Measurements from ENCODE around the gene RBFOX2. TPM values are rescaled to one million over a fixed set of nuclear protein-coding genes. Genes with fewer than 3 reads are reported as not detected.
"Not testable (repeated sequence)": the region's sequence is repeated elsewhere in the genome, so short reads cannot be mapped to it uniquely, and the experiment has no call there.

Gene RBFOX2
- total RNA-seq, 1 donor from 2014 or later: 147 TPM

DNA sequence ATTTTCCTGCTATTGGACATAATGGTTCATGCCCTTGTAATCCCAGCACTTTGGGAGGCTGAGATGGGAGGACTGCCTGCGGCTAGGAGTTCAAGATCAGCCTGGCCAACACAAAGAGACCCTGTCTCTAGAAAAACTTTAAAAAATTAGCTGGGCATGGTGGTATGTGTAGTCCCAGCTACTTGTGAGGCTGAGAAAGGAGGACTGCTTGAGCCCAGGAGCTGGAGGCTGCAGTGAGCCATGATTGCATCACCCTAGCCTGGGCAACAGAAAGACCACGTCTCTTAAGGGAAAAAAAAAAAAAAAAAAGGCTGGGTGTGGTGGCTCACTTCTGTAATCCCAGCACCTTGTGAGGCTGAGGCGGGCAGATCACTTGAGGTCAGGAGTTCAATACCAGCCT, 217.0 kb downstream of the RBFOX2 start:
- Mint-ChIP-seq H3K27me3 (ENCODE audit: low read depth) (no peaks in the 10 kb centered on the region), H3K9me3 (ENCODE audit: low read depth) (peaks cover 4% of the 10 kb centered on the region), H3K36me3 (ENCODE audit: low read depth) (peaks cover 24% of the 10 kb centered on the region), H3K27ac (ENCODE audit: unreplicated experiment) (no peak overlapping the region), H3K4me3 (ENCODE audit: unreplicated experiment) (no peak overlapping the region), H3K4me1 (ENCODE audit: low read depth) (peaks cover 21% of the 10 kb centered on the region)
- no peak for TF ChIP-seq CTCF (IDR thresholded peaks at IDR 0.05)
- no peak for DNase-seq (ENCODE audit: low spot score)

- Mint-ChIP-seq H3K27ac (ENCODE audit: unreplicated experiment) (no peak overlapping the region), H3K4me3 (ENCODE audit: unreplicated experiment) (no peak overlapping the region), H3K36me3 (ENCODE audit: low read depth) (peaks cover 26% of the 10 kb centered on the region), H3K4me1 (ENCODE audit: low read depth) (peaks cover 17% of the 10 kb centered on the region), H3K27me3 (ENCODE audit: low read depth) (no peaks in the 10 kb centered on the region), H3K9me3 (ENCODE audit: low read depth) (peaks cover 4% of the 10 kb centered on the region)
- TF ChIP-seq CTCF (IDR thresholded peaks at IDR 0.05): no peak
- no peak for DNase-seq (ENCODE audit: low spot score)
These were observed 218.8 kb downstream of the RBFOX2 start for GRCh38 chr22:35809816-35810215.

DNA sequence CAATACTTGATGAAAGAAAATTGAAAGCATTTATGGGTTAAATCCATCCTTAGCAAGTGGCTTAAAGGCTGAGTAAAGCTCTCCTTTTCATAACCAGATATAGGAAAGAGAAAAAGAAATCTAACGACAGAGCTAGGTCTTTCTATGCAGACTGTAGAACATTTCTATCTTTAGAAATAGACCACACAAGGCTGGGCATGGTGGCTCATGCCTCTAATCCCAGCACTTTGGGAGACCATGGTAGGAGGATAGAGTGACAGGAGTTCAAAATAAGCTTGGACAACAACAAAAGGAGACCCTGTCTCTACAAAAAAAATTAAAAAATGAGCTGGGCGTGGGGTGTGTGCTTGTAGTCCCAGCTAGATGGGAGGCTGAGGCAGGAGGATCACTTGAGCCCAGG, 220.2 kb downstream of the RBFOX2 start:
- no peaks in the 10 kb centered on the region for H3K27me3 Mint-ChIP-seq (ENCODE audit: low read depth)
- DNase-seq (ENCODE audit: low spot score): no peak
- H3K4me3 Mint-ChIP-seq (ENCODE audit: unreplicated experiment): no peak overlapping the region
- TF ChIP-seq CTCF (IDR thresholded peaks at IDR 0.05): no peak
- H3K27ac Mint-ChIP-seq (ENCODE audit: unreplicated experiment): peak overlapping the region; percentile 29
- H3K4me1 Mint-ChIP-seq (ENCODE audit: low read depth): peaks cover 21% of the 10 kb centered on the region
- peaks cover 31% of the 10 kb centered on the region for H3K36me3 Mint-ChIP-seq (ENCODE audit: low read depth)
- H3K9me3 Mint-ChIP-seq (ENCODE audit: low read depth): peaks cover 10% of the 10 kb centered on the region

DNA sequence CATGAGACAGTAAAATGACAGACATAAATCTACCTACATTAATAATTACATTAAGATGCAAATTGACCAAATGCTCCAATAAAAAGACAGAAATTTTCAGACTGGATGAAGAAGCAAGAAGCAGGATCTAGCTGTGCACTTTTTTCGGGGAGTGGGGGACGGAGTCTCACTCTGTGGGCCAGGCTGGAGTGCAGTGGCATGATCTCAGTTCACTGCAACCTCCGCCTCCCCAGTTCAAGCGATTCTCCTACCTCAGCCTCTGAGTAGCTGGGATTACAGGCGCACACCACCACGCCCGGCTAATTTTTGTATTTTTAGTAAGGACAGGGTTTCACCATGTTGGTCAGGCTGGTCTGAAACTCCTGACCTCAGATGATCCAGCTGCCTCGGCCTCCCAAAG, 222.0 kb downstream of the RBFOX2 start:
- H3K27ac Mint-ChIP-seq (ENCODE audit: unreplicated experiment): peak overlapping the region; percentile 25
- DNase-seq (ENCODE audit: low spot score); H3K9me3 Mint-ChIP-seq (ENCODE audit: low read depth); H3K27me3 Mint-ChIP-seq (ENCODE audit: low read depth); H3K4me3 Mint-ChIP-seq (ENCODE audit: unreplicated experiment): not testable (repeated sequence)
- peaks cover 35% of the 10 kb centered on the region for H3K36me3 Mint-ChIP-seq (ENCODE audit: low read depth)
- peaks cover 28% of the 10 kb centered on the region for H3K4me1 Mint-ChIP-seq (ENCODE audit: low read depth)

DNA sequence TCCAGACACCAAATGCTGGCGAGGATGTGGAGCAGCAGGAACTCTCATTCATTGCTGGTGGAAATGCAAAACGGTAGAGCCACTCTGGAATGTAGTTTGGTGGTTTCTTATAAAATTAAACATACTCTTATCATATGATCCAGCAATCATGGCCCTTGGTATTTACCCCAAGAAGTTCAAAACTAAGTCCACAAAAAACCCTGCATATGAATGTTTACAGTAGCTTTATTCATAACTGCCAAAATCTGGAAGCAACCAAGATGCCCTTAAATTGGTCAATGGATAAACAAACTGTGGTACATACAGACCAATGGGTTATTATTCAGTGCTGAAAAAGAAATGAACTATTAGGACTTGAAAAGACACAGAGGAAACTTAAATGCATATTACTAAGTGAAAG, 223.2 kb downstream of the RBFOX2 start:
- no peak overlapping the region for H3K27ac Mint-ChIP-seq (ENCODE audit: unreplicated experiment)
- no peak overlapping the region for H3K4me3 Mint-ChIP-seq (ENCODE audit: unreplicated experiment)
- no peak for DNase-seq (ENCODE audit: low spot score)
- peaks cover 33% of the 10 kb centered on the region for H3K4me1 Mint-ChIP-seq (ENCODE audit: low read depth)
- peaks cover 35% of the 10 kb centered on the region for H3K36me3 Mint-ChIP-seq (ENCODE audit: low read depth)
- H3K9me3 Mint-ChIP-seq (ENCODE audit: low read depth): peaks cover 6% of the 10 kb centered on the region
- H3K27me3 Mint-ChIP-seq (ENCODE audit: low read depth): no peaks in the 10 kb centered on the region
- TF ChIP-seq CTCF (IDR thresholded peaks at IDR 0.05): no peak

- Mint-ChIP-seq H3K27me3 (ENCODE audit: low read depth) (no peaks in the 10 kb centered on the region), H3K4me3 (ENCODE audit: unreplicated experiment) (no peak overlapping the region), H3K36me3 (ENCODE audit: low read depth) (peaks cover 29% of the 10 kb centered on the region), H3K9me3 (ENCODE audit: low read depth) (peaks cover 6% of the 10 kb centered on the region), H3K4me1 (ENCODE audit: low read depth) (peaks cover 33% of the 10 kb centered on the region), H3K27ac (ENCODE audit: unreplicated experiment) (no peak overlapping the region)
- TF ChIP-seq CTCF (IDR thresholded peaks at IDR 0.05): no peak
- DNase-seq (ENCODE audit: low spot score): no peak
These were observed 224.2 kb downstream of the RBFOX2 start for GRCh38 chr22:35804421-35804820.

All from chondrocyte (in vitro differentiated cells).